Measurements from ENCODE around the gene HAP1. TPM values are rescaled to one million over a fixed set of nuclear protein-coding genes. Genes with fewer than 3 reads are reported as not detected.

The HAP1 gene
- total RNA-seq, 1 donor from 2014 or later, result 1.2 TPM

- no peak for DNase-seq (ENCODE audit: extremely low spot score in 2 of 2)
- H3K27me3 ChIP-seq, result no peaks in the 10 kb centered on the region
- no peaks in the 10 kb centered on the region for H3K9me3 ChIP-seq
- H3K27ac ChIP-seq, result no peak overlapping the region
- H3K4me3 ChIP-seq, result no peak overlapping the region
- H3K4me1 ChIP-seq, result no peaks in the 10 kb centered on the region
- intact Hi-C loops (cut with DNase I), result no loop called here
- H3K36me3 ChIP-seq, result peaks cover 0 to 86% of the 10 kb centered on the region in 2 donors
- TF ChIP-seq POLR2AphosphoS5 (IDR thresholded peaks at IDR 0.05; ENCODE audit: insufficient read depth in 1 of 2, low read depth in 1 of 2), result no peak
- TF ChIP-seq POLR2A (IDR thresholded peaks at IDR 0.05), result no peak
- TF ChIP-seq CTCF (IDR thresholded peaks at IDR 0.05), result no peak
Measured at GRCh38 chr17:41762841-41763240, 28.4 kb upstream of the HAP1 start.

- H3K9me3 ChIP-seq, result no peaks in the 10 kb centered on the region
- H3K27me3 ChIP-seq, result no peaks in the 10 kb centered on the region
- TF ChIP-seq POLR2AphosphoS5 (IDR thresholded peaks at IDR 0.05; ENCODE audit: insufficient read depth in 1 of 2, low read depth in 1 of 2), result no peak
- no peak for TF ChIP-seq POLR2A (IDR thresholded peaks at IDR 0.05)
- TF ChIP-seq CTCF (IDR thresholded peaks at IDR 0.05), result no peak
- H3K4me3 ChIP-seq, result no peak overlapping the region
- H3K36me3 ChIP-seq, result peaks cover 0 to 87% of the 10 kb centered on the region in 2 donors
- intact Hi-C loops (cut with DNase I), result no loop called here
- DNase-seq (ENCODE audit: extremely low spot score in 2 of 2), result no peak
- no peak overlapping the region for H3K27ac ChIP-seq
- no peaks in the 10 kb centered on the region for H3K4me1 ChIP-seq
Measured at GRCh38 chr17:41762391-41762790, 27.9 kb upstream of the HAP1 start.

- no peak overlapping the region for H3K27ac ChIP-seq
- H3K36me3 ChIP-seq, result peaks cover 0 to 89% of the 10 kb centered on the region in 2 donors
Measured at GRCh38 chr17:41760878-41761277, 26.4 kb upstream of the HAP1 start.

GRCh38 chr17:41758601-41759000 is 24.2 kb upstream of the HAP1 start:
- H3K4me1 ChIP-seq, result no peaks in the 10 kb centered on the region
- peaks cover 0 to 85% of the 10 kb centered on the region in 2 donors for H3K36me3 ChIP-seq
- TF ChIP-seq POLR2A (IDR thresholded peaks at IDR 0.05) (no peak), CTCF (IDR thresholded peaks at IDR 0.05) (no peak), POLR2AphosphoS5 (IDR thresholded peaks at IDR 0.05; ENCODE audit: insufficient read depth in 1 of 2, low read depth in 1 of 2) (no peak)
- no peaks in the 10 kb centered on the region for H3K27me3 ChIP-seq
- no peaks in the 10 kb centered on the region for H3K9me3 ChIP-seq
- no peak overlapping the region for H3K4me3 ChIP-seq
- no peak overlapping the region for H3K27ac ChIP-seq
- intact Hi-C loops (cut with DNase I), result no loop called here
- DNase-seq (ENCODE audit: extremely low spot score in 2 of 2), result no peak

More at GRCh38 chr17:41760878-41761277, 26.4 kb upstream of the HAP1 start:
- Histone ChIP-seq H3K27me3 (no peaks in the 10 kb centered on the region), H3K4me3 (no peak overlapping the region), H3K9me3 (no peaks in the 10 kb centered on the region), H3K4me1 (no peaks in the 10 kb centered on the region)
- no peak for DNase-seq (ENCODE audit: extremely low spot score in 2 of 2)
- TF ChIP-seq POLR2A (IDR thresholded peaks at IDR 0.05) (no peak), POLR2AphosphoS5 (IDR thresholded peaks at IDR 0.05; ENCODE audit: insufficient read depth in 1 of 2, low read depth in 1 of 2) (no peak), CTCF (IDR thresholded peaks at IDR 0.05) (no peak)
- intact Hi-C loops (cut with DNase I), result no loop called here

GRCh38 chr17:41754066-41754465 is 19.6 kb upstream of the HAP1 start:
- H3K36me3 ChIP-seq, result peaks cover 0 to 47% of the 10 kb centered on the region in 2 donors
- no peak for TF ChIP-seq POLR2A (IDR thresholded peaks at IDR 0.05)
- TF ChIP-seq CTCF (IDR thresholded peaks at IDR 0.05), result no peak
- no peak for TF ChIP-seq POLR2AphosphoS5 (IDR thresholded peaks at IDR 0.05; ENCODE audit: insufficient read depth in 1 of 2, low read depth in 1 of 2)

More at GRCh38 chr17:41754066-41754465, 19.6 kb upstream of the HAP1 start:
- no peak for DNase-seq (ENCODE audit: extremely low spot score in 2 of 2)
- intact Hi-C loops (cut with DNase I), result no loop called here
- Histone ChIP-seq H3K27me3 (no peaks in the 10 kb centered on the region), H3K4me3 (no peak overlapping the region), H3K4me1 (no peaks in the 10 kb centered on the region), H3K9me3 (no peaks in the 10 kb centered on the region), H3K27ac (no peak overlapping the region)
